RKO (cell line): ENCODE data around the gene ADGRL2.

ENCODE experiments used
- DNase-seq: peaks from one replicate; pipeline ENCODE4 v3.0.0-alpha.2; 2016; ENCODE audit warnings: low spot score

Gene ADGRL2

GRCh38 chr1:81982523-81982922, 181.8 kb downstream of the ADGRL2 start:
- no peak for DNase-seq

GRCh38 chr1:81989524-81989923, 188.8 kb downstream of the ADGRL2 start:
- no peak for DNase-seq

- DNase-seq: no peak
These were observed 189.5 kb downstream of the ADGRL2 start for GRCh38 chr1:81990241-81990640.

GRCh38 chr1:81998165-81998564, 197.4 kb downstream of the ADGRL2 start:
- no peak for DNase-seq

GRCh38 chr1:81999364-81999763, 198.6 kb downstream of the ADGRL2 start:
- no peak for DNase-seq

GRCh38 chr1:82000221-82000620, 199.5 kb downstream of the ADGRL2 start:
- DNase-seq: no peak

- no peak for DNase-seq
These were observed 200.6 kb downstream of the ADGRL2 start for GRCh38 chr1:82001345-82001744.

- DNase-seq: no peak
These were observed 207.1 kb downstream of the ADGRL2 start for GRCh38 chr1:82007804-82008203.

GRCh38 chr1:82013702-82014101, 213.0 kb downstream of the ADGRL2 start:
- no peak for DNase-seq

GRCh38 chr1:82015444-82015843, 214.7 kb downstream of the ADGRL2 start:
- no peak for DNase-seq

GRCh38 chr1:82018319-82018718, 217.6 kb downstream of the ADGRL2 start:
- DNase-seq: no peak

GRCh38 chr1:82019508-82019907, 218.8 kb downstream of the ADGRL2 start:
- no peak for DNase-seq

GRCh38 chr1:82030830-82031229, 230.1 kb downstream of the ADGRL2 start:
- DNase-seq: no peak

GRCh38 chr1:82032068-82032467, 231.3 kb downstream of the ADGRL2 start:
- no peak for DNase-seq

GRCh38 chr1:82034812-82035211, 234.1 kb downstream of the ADGRL2 start:
- DNase-seq: no peak
